Measurements from ENCODE around the gene ACVR1. TPM values are rescaled to one million over a fixed set of nuclear protein-coding genes. Genes with fewer than 3 reads are reported as not detected.
"Not testable (repeated sequence)": the region's sequence is repeated elsewhere in the genome, so short reads cannot be mapped to it uniquely, and the experiment has no call there.

ACVR1 gene
- total and polyA plus RNA-seq, 7 experiments from 2014 or later, result 6.0 to 42.0 (median 17.8) TPM

DNA sequence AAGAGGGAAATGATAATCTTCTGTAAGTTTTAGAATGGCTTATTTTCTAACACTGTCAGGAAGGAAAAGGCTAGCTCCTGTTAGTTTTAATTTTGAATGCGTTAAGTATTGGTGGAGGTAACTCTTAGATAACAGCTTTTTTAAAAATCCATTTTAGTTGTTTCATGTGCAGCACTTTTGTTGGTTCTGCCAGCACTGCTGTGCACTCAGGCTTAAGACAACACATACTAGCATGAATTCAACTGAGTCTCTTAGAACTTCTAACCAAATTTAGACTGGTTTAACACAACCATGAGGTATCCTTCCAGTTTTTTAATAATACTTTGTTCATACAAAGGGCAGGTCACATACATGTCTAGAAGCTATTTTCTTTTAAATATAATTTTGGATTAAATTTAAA is 42.4 kb downstream of the ACVR1 start:
- Histone ChIP-seq H3K4me3 (ENCODE audit: low read length) (no peak overlapping the region), H3K4me1 (ENCODE audit: control insufficient read depth in 2 of 2, insufficient read depth in 2 of 2, low read length in 2 of 2) (peaks cover 0 to 17% of the 10 kb centered on the region in 2 donors), H3K36me3 (ENCODE audit: control insufficient read depth in 2 of 3, insufficient read depth in 3 of 3, low read length in 3 of 3) (no peaks in the 10 kb centered on the region), H3K27ac (ENCODE audit: low read depth, low read length) (no peak overlapping the region), H3K27me3 (ENCODE audit: control insufficient read depth in 2 of 2, insufficient read depth in 2 of 2, low read length in 2 of 2) (no peaks in the 10 kb centered on the region), H3K9me3 (ENCODE audit: control insufficient read depth in 2 of 3, low read length in 3 of 3) (no peaks in the 10 kb centered on the region)
- no peak overlapping the region for H3K27ac Mint-ChIP-seq
- H3K4me3 Mint-ChIP-seq, result no peak overlapping the region
- peaks cover 26 to 57% (median 38%) of the 10 kb centered on the region in 7 donors for H3K4me1 Mint-ChIP-seq
- CTCF ChIA-PET, result interaction anchor here (0.6 kb wide), 1 partner anchor 64 kb away, joined by 3 read pairs; no protein-coding TSS in a partner anchor
- no peak for ATAC-seq
- peaks cover 0 to 34% (median 17%) of the 10 kb centered on the region in 5 donors for H3K36me3 Mint-ChIP-seq
- no peak for DNase-seq
- H3K27me3 Mint-ChIP-seq, result no peaks in the 10 kb centered on the region
- intact Hi-C loops (cut with micrococcal nuclease), result no loop called here
- peaks cover 0 to 5% (median 0%) of the 10 kb centered on the region in 11 donors for H3K9me3 Mint-ChIP-seq
- POLR2A ChIA-PET, result no interaction called here

DNA sequence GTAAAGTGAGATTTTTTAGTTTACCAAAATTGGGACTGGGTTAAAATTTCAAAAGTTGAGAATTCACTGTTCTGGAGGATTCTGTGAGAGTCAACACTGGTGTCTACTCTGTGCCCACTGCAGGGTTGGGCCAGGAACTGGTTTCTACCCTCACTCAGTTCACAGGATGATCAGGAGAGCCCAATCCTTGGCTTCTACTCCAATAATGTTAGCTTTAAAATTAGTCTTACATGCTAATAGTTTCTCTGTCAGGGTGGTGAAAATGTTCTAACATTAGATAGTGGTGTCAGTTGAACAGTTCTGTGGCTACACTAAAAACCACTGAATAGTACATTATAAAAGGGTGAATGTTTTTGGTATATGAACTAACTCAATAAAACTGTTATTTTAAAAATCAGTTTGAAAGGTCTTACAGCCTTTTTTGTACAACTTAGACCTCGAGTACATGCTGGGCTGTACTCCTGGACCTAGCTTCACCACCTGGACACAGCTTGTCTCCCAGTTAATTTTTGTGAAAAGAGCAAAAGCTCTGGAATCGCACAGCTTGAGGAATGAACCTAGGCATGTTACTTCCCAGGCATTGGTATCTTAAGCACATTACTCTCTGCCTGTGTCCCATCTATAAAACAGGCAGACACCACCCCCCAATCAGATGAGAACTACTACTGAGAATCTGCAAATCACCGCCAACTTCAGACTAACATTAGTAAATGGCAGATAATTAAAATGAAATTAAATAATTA is 44.4 kb downstream of the ACVR1 start:
- Mint-ChIP-seq H3K4me1 (peaks cover 8 to 46% (median 19%) of the 10 kb centered on the region in 7 donors), H3K27ac (no peak overlapping the region), H3K36me3 (peaks cover 0 to 25% (median 19%) of the 10 kb centered on the region in 5 donors), H3K4me3 (no peak overlapping the region), H3K27me3 (no peaks in the 10 kb centered on the region), H3K9me3 (peaks cover 0 to 5% (median 0%) of the 10 kb centered on the region in 11 donors)
- ATAC-seq (no peak), DNase-seq (no peak)
- Histone ChIP-seq H3K36me3 (ENCODE audit: control insufficient read depth in 2 of 3, insufficient read depth in 3 of 3, low read length in 3 of 3) (no peaks in the 10 kb centered on the region), H3K4me3 (ENCODE audit: low read length) (no peak overlapping the region), H3K27me3 (ENCODE audit: control insufficient read depth in 2 of 2, insufficient read depth in 2 of 2, low read length in 2 of 2) (no peaks in the 10 kb centered on the region), H3K4me1 (ENCODE audit: control insufficient read depth in 2 of 2, insufficient read depth in 2 of 2, low read length in 2 of 2) (peaks cover 0 to 4% of the 10 kb centered on the region in 2 donors), H3K9me3 (ENCODE audit: control insufficient read depth in 2 of 3, low read length in 3 of 3) (no peaks in the 10 kb centered on the region), H3K27ac (ENCODE audit: low read depth, low read length) (no peak overlapping the region)
- CTCF ChIA-PET, result interaction anchor here (0.6 kb wide), 1 partner anchor 162 kb away, joined by 3 read pairs; no protein-coding TSS in a partner anchor
- POLR2A ChIA-PET, result no interaction called here
- intact Hi-C loops (cut with micrococcal nuclease), result no loop called here

DNA sequence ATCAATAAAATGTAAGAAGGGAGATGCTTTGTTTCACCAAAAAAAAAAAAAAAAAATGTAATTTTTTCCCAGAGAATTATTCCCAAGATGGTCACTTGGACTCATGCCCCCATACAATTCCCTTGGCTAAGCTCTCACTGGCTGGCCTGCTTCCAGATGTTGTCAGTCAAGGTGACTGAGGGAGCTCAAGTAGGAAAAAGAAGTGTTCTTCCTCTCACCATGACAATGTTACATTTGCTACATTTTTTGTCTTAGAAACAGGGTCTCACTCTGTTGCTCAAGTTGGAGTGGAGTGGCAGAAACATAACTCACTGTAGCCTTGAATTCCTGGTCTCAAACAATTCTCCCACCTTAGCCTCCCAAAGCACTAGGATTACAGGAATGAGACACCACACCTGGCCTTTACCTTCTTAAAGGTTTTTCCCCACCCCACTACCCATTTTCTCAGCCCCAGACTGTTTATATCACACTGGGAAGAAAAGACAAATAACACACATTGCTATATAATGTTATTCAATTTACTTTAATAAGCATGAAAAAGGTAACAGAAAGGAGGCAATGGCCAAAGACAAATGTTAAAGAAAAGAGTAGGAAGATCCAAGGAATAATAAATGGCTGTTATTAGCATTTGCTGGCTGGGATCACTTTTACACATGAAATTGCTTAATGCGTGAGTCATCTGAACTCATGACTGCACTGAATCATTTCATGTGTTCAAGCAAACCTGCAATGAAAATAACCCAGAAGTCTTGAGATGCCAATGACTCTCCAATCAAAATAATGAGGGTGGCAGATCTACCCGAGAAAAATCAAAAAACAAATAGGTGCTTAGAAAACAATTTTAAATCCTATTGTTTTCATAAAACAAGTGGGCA is 45.2 kb downstream of the ACVR1 start:
- Histone ChIP-seq H3K36me3 (ENCODE audit: control insufficient read depth in 2 of 3, insufficient read depth in 3 of 3, low read length in 3 of 3) (no peaks in the 10 kb centered on the region), H3K27me3 (ENCODE audit: control insufficient read depth in 2 of 2, insufficient read depth in 2 of 2, low read length in 2 of 2) (no peaks in the 10 kb centered on the region), H3K27ac (ENCODE audit: low read depth, low read length) (no peak overlapping the region), H3K4me1 (ENCODE audit: control insufficient read depth in 2 of 2, insufficient read depth in 2 of 2, low read length in 2 of 2) (no peaks in the 10 kb centered on the region), H3K9me3 (ENCODE audit: control insufficient read depth in 2 of 3, low read length in 3 of 3) (no peaks in the 10 kb centered on the region), H3K4me3 (ENCODE audit: low read length) (no peak overlapping the region)
- intact Hi-C loops (cut with micrococcal nuclease), result no loop called here
- Mint-ChIP-seq H3K36me3 (peaks cover under 1 to 20% (median 15%) of the 10 kb centered on the region in 5 donors), H3K9me3 (peaks cover 0 to 5% (median 0%) of the 10 kb centered on the region in 11 donors), H3K27me3 (no peaks in the 10 kb centered on the region), H3K27ac (peak overlapping the region in 1 of 9 donors; percentile 25), H3K4me1 (peaks cover 4 to 38% (median 13%) of the 10 kb centered on the region in 7 donors), H3K4me3 (no peak overlapping the region)
- CTCF ChIA-PET, result interaction anchor here (0.5 to 0.6 kb wide), 2 partner anchors 12 to 70 kb away, joined by 3 to 5 read pairs; no protein-coding TSS in a partner anchor
- POLR2A ChIA-PET, result interaction anchor here (0.5 kb wide), 1 partner anchor 711 kb away, joined by 4 read pairs; no protein-coding TSS in a partner anchor
- DNase-seq (no peak), ATAC-seq (peak; percentile 36)

GRCh38 chr2:157830266-157830665 is 45.9 kb downstream of the ACVR1 start:
- no peak for DNase-seq
- Histone ChIP-seq H3K27me3 (ENCODE audit: control insufficient read depth in 2 of 2, insufficient read depth in 2 of 2, low read length in 2 of 2) (no peaks in the 10 kb centered on the region), H3K4me3 (ENCODE audit: low read length) (no peak overlapping the region), H3K27ac (ENCODE audit: low read depth, low read length) (no peak overlapping the region), H3K4me1 (ENCODE audit: control insufficient read depth in 2 of 2, insufficient read depth in 2 of 2, low read length in 2 of 2) (no peaks in the 10 kb centered on the region), H3K36me3 (ENCODE audit: control insufficient read depth in 2 of 3, insufficient read depth in 3 of 3, low read length in 3 of 3) (no peaks in the 10 kb centered on the region), H3K9me3 (ENCODE audit: control insufficient read depth in 2 of 3, low read length in 3 of 3) (no peaks in the 10 kb centered on the region)
- Mint-ChIP-seq H3K4me1 (peaks cover 9 to 33% (median 12%) of the 10 kb centered on the region in 7 donors), H3K27ac (no peak overlapping the region), H3K27me3 (no peaks in the 10 kb centered on the region), H3K36me3 (peaks cover 7 to 26% (median 21%) of the 10 kb centered on the region in 5 donors), H3K4me3 (no peak overlapping the region), H3K9me3 (peaks cover 0 to 5% (median 0%) of the 10 kb centered on the region in 11 donors)
- no peak for ATAC-seq
- intact Hi-C loops (cut with micrococcal nuclease), result no loop called here
- ChIA-PET CTCF (interaction anchor here (0.5 kb wide), 1 partner anchor 11 kb away, joined by 3 read pairs; no protein-coding TSS in a partner anchor), POLR2A (no interaction called here)

DNA sequence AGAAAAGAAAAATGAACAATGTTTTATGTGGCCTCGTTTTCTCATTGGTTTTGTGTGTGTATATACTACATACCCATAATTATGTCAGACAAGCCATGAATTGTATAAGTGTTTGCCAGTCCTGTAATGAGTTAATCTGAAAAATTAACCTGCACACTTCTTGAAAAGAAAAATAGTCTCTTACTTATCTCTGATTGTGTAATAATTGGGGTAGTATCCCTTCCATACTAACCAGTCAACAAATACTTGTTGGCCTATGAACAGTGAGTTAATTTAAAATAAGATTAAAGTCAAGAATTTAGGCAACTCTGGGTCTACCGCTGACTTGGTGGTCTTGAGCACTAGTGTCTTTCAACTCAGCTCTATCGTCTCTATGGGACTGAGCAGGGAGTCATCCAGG is 48.8 kb downstream of the ACVR1 start:
- no peak overlapping the region for H3K4me3 ChIP-seq (ENCODE audit: low read length)
- H3K27me3 ChIP-seq (ENCODE audit: control insufficient read depth in 2 of 2, insufficient read depth in 2 of 2, low read length in 2 of 2), result no peaks in the 10 kb centered on the region
- POLR2A ChIA-PET, result no interaction called here
- intact Hi-C loops (cut with micrococcal nuclease), result no loop called here
- no peaks in the 10 kb centered on the region for H3K36me3 ChIP-seq (ENCODE audit: control insufficient read depth in 2 of 3, insufficient read depth in 3 of 3, low read length in 3 of 3)
- peaks cover 6 to 42% (median 12%) of the 10 kb centered on the region in 7 donors for H3K4me1 Mint-ChIP-seq
- no peaks in the 10 kb centered on the region for H3K4me1 ChIP-seq (ENCODE audit: control insufficient read depth in 2 of 2, insufficient read depth in 2 of 2, low read length in 2 of 2)
- ATAC-seq, result no peak
- no peak overlapping the region for H3K4me3 Mint-ChIP-seq
- H3K27me3 Mint-ChIP-seq, result no peaks in the 10 kb centered on the region
- CTCF ChIA-PET, result no interaction called here
- H3K9me3 Mint-ChIP-seq, result peaks cover 0 to 5% (median 0%) of the 10 kb centered on the region in 11 donors
- H3K9me3 ChIP-seq (ENCODE audit: control insufficient read depth in 2 of 3, low read length in 3 of 3), result no peaks in the 10 kb centered on the region
- no peak for DNase-seq
- H3K27ac Mint-ChIP-seq, result peak overlapping the region in 1 of 9 donors; percentile 3
- H3K27ac ChIP-seq (ENCODE audit: low read depth, low read length), result no peak overlapping the region
- H3K36me3 Mint-ChIP-seq, result peaks cover 13 to 42% (median 27%) of the 10 kb centered on the region in 5 donors

DNA sequence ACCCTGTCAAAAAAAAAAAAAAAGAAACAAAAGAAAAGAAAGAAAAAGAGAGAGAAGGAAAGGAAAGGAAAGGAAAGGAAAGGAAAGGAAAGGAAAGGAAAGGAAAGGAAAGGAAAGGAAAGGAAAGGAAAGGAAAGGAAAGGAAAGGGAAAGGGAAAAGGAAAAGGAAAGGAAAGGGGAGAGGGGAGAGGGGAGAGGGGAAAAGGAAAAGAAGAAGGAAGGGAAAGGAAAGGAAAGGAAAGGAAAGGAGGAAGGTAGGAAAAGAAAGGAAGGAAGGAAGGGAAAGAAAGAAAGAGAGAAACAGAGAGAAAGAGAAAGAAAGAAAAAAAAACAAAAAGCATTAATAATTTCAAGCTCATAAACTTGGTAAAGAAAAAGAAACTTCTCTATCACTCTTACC is 49.5 kb downstream of the ACVR1 start:
- intact Hi-C loops (cut with micrococcal nuclease); ATAC-seq; H3K27ac ChIP-seq (ENCODE audit: low read depth, low read length); H3K4me3 ChIP-seq (ENCODE audit: low read length); H3K4me1 ChIP-seq (ENCODE audit: control insufficient read depth in 2 of 2, insufficient read depth in 2 of 2, low read length in 2 of 2); H3K9me3 Mint-ChIP-seq; DNase-seq; H3K4me3 Mint-ChIP-seq; H3K27me3 ChIP-seq (ENCODE audit: control insufficient read depth in 2 of 2, insufficient read depth in 2 of 2, low read length in 2 of 2); CTCF ChIA-PET; POLR2A ChIA-PET; H3K9me3 ChIP-seq (ENCODE audit: control insufficient read depth in 2 of 3, low read length in 3 of 3); H3K36me3 ChIP-seq (ENCODE audit: control insufficient read depth in 2 of 3, insufficient read depth in 3 of 3, low read length in 3 of 3); H3K27me3 Mint-ChIP-seq: not testable (repeated sequence)
- Mint-ChIP-seq H3K27ac (peak overlapping the region in 1 of 9 donors; percentile 49), H3K36me3 (peaks cover 13 to 37% (median 29%) of the 10 kb centered on the region in 5 donors), H3K4me1 (peaks cover 4 to 46% (median 10%) of the 10 kb centered on the region in 7 donors)
